ENCODE data around the gene P2RX2.

Gene P2RX2

DNA sequence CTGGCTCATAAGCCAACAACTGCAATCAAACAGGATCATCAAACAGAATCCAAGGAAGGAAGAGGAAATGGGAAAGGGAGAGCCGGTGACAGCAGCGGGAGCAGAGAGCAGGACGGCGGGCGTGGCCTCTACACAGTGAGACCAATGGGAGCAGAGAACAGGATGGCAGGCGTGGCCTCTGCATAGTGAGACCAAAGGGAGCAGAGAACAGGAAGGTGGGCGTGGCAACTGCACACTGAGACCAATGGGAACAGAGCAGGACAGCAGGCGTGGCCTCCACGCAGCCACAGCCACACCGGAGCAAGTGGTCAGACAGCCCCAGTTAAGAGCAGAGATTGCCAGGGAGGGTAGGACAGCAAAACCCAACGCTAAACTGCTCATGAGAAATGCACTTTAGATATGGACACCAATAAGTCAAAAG, 24.6 kb upstream of the P2RX2 start:
- TF ChIP-seq MAX (IDR thresholded peaks at IDR 0.05) (peak; percentile 30; the same call in 1 of the 2 replicates), TEAD4 (IDR thresholded peaks at IDR 0.05) (no peak), TAF1 (IDR thresholded peaks at IDR 0.05; ENCODE audit: low read depth) (no peak), NFIC (IDR thresholded peaks at IDR 0.05) (no peak), EGR1 (IDR thresholded peaks at IDR 0.05) (no peak), CREB1 (IDR thresholded peaks at IDR 0.05; ENCODE audit: low read depth) (no peak)

DNA sequence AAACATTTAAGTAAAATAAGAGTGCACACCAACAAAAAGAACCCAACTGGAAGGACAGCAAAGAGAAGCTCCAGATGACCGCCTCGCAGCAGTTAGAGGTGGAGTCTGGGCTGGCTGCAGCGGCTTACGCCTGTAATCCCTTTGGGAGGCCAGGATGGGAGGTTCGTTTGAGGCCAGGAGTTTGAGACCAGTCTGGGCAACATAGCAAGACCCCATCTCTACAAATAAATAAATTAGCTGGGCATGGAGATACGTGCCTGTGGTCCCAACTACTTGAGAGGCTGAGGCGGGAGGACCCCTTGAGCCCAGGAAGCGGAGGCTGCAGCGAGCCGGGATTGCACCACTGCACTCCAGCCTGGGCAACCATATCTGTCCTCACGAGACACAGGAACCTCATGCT, 23.4 kb upstream of the P2RX2 start:
- no peak for TF ChIP-seq CEBPB (IDR thresholded peaks at IDR 0.05)
- no peak for TF ChIP-seq RAD21 (IDR thresholded peaks at IDR 0.05; ENCODE audit: low read depth)
- no peak for TF ChIP-seq EGR1 (IDR thresholded peaks at IDR 0.05)
- no peak for TF ChIP-seq TAF1 (IDR thresholded peaks at IDR 0.05; ENCODE audit: low read depth)
- TF ChIP-seq ZBTB7A (IDR thresholded peaks at IDR 0.05; ENCODE audit: low read depth) = no peak
- no peak for TF ChIP-seq EP300 (IDR thresholded peaks at IDR 0.05; ENCODE audit: borderline replicate concordance)
- no peak for TF ChIP-seq TEAD4 (IDR thresholded peaks at IDR 0.05)

DNA sequence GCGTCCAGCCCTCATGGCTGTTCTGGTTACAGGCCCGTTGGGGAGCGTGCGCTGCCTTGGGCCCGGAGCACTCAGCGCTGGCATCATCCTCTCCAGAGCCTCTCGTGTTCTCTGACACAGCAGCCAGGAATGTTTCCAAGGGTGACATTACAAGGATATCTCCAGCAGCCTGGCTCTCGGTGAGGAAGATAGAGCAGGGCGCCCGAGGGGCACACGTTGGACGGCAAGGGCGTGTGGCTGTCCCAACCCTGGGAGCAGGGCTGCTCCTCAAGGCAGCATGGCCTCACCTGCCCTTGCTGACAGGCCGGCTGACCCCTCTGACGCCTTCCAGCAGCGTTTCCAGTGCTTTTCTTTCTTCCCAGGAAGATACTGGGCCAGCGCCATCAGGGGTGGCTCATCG, 22.6 kb upstream of the P2RX2 start:
- TF ChIP-seq TCF12 (IDR thresholded peaks at IDR 0.05; ENCODE audit: low read depth) (no peak), MAX (IDR thresholded peaks at IDR 0.05) (no peak), EGR1 (IDR thresholded peaks at IDR 0.05) (no peak), TEAD4 (IDR thresholded peaks at IDR 0.05) (no peak), ZBTB7A (IDR thresholded peaks at IDR 0.05; ENCODE audit: low read depth) (no peak), EP300 (IDR thresholded peaks at IDR 0.05; ENCODE audit: borderline replicate concordance) (no peak), YY1 (IDR thresholded peaks at IDR 0.05; ENCODE audit: low read depth) (no peak), RAD21 (IDR thresholded peaks at IDR 0.05; ENCODE audit: low read depth) (no peak), FOXM1 (IDR thresholded peaks at IDR 0.05; ENCODE audit: borderline replicate concordance, low read depth) (no peak), CEBPB (IDR thresholded peaks at IDR 0.05) (no peak)
- TF ChIP-seq, protein P1, sequence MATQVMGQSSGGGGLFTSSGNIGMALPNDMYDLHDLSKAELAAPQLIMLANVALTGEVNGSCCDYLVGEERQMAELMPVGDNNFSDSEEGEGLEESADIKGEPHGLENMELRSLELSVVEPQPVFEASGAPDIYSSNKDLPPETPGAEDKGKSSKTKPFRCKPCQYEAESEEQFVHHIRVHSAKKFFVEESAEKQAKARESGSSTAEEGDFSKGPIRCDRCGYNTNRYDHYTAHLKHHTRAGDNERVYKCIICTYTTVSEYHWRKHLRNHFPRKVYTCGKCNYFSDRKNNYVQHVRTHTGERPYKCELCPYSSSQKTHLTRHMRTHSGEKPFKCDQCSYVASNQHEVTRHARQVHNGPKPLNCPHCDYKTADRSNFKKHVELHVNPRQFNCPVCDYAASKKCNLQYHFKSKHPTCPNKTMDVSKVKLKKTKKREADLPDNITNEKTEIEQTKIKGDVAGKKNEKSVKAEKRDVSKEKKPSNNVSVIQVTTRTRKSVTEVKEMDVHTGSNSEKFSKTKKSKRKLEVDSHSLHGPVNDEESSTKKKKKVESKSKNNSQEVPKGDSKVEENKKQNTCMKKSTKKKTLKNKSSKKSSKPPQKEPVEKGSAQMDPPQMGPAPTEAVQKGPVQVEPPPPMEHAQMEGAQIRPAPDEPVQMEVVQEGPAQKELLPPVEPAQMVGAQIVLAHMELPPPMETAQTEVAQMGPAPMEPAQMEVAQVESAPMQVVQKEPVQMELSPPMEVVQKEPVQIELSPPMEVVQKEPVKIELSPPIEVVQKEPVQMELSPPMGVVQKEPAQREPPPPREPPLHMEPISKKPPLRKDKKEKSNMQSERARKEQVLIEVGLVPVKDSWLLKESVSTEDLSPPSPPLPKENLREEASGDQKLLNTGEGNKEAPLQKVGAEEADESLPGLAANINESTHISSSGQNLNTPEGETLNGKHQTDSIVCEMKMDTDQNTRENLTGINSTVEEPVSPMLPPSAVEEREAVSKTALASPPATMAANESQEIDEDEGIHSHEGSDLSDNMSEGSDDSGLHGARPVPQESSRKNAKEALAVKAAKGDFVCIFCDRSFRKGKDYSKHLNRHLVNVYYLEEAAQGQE (IDR thresholded peaks at IDR 0.05; ENCODE audit: low read depth) = no peak

GRCh38 chr12:132597333-132598316, 21.0 kb upstream of the P2RX2 start:
- TF ChIP-seq CREB1 (IDR thresholded peaks at IDR 0.05; ENCODE audit: low read depth) = no peak
- TF ChIP-seq NFIC (IDR thresholded peaks at IDR 0.05) = no peak
- no peak for TF ChIP-seq EGR1 (IDR thresholded peaks at IDR 0.05)
- no peak for TF ChIP-seq TCF12 (IDR thresholded peaks at IDR 0.05; ENCODE audit: low read depth)
- no peak for TF ChIP-seq ZBTB7A (IDR thresholded peaks at IDR 0.05; ENCODE audit: low read depth)
- no peak for TF ChIP-seq MAX (IDR thresholded peaks at IDR 0.05)
- no peak for TF ChIP-seq RAD21 (IDR thresholded peaks at IDR 0.05; ENCODE audit: low read depth)

- TF ChIP-seq TAF1 (IDR thresholded peaks at IDR 0.05; ENCODE audit: low read depth) = no peak
- TF ChIP-seq MAX (IDR thresholded peaks at IDR 0.05) = peak; percentile 59
- TF ChIP-seq, protein P1 (IDR thresholded peaks at IDR 0.05; ENCODE audit: low read depth) = no peak
- no peak for TF ChIP-seq CEBPB (IDR thresholded peaks at IDR 0.05)
- TF ChIP-seq CREB1 (IDR thresholded peaks at IDR 0.05; ENCODE audit: low read depth) = no peak
- TF ChIP-seq RAD21 (IDR thresholded peaks at IDR 0.05; ENCODE audit: low read depth) = peak; percentile 70
- no peak for TF ChIP-seq FOXM1 (IDR thresholded peaks at IDR 0.05; ENCODE audit: borderline replicate concordance, low read depth)
- TF ChIP-seq YY1 (IDR thresholded peaks at IDR 0.05; ENCODE audit: low read depth) = no peak
- peak; percentile 66; the same call in 1 of the 2 replicates for TF ChIP-seq ZBTB7A (IDR thresholded peaks at IDR 0.05; ENCODE audit: low read depth)
- no peak for TF ChIP-seq TCF12 (IDR thresholded peaks at IDR 0.05; ENCODE audit: low read depth)
- no peak for TF ChIP-seq EP300 (IDR thresholded peaks at IDR 0.05; ENCODE audit: borderline replicate concordance)
- TF ChIP-seq USF1 (IDR thresholded peaks at IDR 0.05) = no peak
- no peak for TF ChIP-seq TEAD4 (IDR thresholded peaks at IDR 0.05)
- TF ChIP-seq NFIC (IDR thresholded peaks at IDR 0.05) = no peak
- no peak for TF ChIP-seq EGR1 (IDR thresholded peaks at IDR 0.05)
These were observed 18.2 kb upstream of the P2RX2 start for GRCh38 chr12:132600048-132601032.

Data from Ishikawa (cell line).